SKM-1 treated with dmso at 0.1 percent for 144 hours (cell line): Measurements from ENCODE around the gene EPN1.
A peak's percentile ranks its signal among the peaks of the same experiment; 100 is the strongest.

Experiments used
- DNase-seq: peaks from one replicate; lab custom pipeline; 2025; ENCODE audit not compliant: unreplicated experiment; lab: John Stamatoyannopoulos, UW

Gene EPN1

GRCh38 chr19:55678121-55678671 lies 3.2 kb downstream of the EPN1 start:
- peak; percentile 73 for DNase-seq

DNA sequence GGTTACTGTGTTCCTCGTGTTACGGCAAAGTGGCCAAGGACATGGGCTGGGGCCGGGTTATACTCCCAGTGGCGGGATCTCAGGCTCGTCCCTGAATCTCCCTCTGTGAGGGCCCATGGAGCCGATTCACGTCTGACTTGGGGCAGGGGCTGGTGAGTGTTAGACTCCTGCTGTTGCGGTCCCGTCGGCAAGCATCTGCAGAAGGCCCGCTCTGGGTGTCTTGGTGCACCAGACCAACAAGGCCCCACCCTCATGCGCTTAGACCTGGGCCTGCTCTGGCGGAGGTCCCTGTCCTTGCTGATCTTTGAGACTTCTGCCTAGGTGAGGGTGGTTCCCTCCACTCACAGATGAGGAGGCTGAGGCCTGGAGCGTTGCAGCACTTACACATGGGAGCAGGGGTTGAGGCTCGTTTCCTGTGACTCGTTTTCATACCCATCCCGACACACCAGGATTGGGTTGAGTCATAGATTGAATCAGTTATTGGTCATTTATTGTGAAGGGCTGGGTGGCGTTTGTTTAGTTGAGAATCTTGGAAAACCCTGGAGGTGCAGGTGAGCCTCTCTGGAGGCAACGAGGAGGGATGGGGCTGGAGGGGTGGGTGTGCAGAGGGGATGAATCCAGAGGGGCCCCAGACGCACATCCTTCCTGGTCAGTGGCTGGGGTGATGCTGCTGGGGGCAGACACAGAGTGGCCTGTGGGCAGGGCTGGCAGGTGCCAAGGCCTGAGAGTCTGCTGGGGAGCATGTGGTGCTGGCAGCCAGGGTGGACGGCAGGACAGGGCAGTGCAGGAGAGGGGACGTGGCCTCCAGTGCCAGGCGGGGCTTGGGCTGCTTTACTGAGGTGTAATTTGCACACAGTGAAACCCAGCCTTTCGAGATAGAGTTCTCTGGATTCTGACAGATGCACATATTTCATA lies 4.6 kb downstream of the EPN1 start:
- DNase-seq = no peak

DNA sequence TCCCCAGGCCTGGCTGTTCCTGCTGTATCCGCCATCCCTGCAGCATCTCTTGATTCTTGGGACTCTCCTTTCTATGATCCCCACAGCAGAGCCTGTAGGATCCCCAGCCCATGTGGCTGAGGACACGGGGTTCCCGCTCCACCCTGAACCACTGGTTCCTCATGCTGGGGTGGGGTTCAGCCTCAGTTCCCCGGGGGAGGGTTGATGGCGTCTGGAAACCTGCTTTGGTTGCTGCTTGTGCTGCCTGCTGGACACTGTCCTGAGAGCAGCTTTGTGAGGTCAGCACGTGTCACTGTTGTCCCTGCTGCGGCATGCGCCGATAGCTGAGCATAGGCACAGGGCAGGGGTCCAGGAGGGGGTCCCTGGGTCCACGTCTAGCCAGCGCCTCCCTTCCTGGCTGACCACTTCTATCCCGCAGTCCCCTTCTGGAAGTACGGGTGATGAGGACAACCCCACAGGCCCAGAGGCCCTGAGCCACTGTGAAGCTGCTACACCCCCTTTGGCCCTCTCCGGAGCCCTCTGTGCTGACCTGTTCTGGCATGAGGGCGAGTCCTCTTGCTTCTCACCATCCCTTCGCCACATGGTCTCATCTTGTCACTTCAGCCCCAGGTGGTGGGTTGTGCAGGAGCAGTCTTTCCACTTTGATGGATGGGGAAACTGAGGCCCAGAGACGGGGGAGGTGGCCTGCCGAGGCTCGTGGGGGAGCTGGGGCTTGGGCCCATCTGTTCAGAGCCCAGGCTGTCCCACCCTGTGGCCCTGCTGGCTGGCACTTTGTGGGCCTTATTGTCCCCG lies 5.5 kb downstream of the EPN1 start:
- DNase-seq = no peak

DNA sequence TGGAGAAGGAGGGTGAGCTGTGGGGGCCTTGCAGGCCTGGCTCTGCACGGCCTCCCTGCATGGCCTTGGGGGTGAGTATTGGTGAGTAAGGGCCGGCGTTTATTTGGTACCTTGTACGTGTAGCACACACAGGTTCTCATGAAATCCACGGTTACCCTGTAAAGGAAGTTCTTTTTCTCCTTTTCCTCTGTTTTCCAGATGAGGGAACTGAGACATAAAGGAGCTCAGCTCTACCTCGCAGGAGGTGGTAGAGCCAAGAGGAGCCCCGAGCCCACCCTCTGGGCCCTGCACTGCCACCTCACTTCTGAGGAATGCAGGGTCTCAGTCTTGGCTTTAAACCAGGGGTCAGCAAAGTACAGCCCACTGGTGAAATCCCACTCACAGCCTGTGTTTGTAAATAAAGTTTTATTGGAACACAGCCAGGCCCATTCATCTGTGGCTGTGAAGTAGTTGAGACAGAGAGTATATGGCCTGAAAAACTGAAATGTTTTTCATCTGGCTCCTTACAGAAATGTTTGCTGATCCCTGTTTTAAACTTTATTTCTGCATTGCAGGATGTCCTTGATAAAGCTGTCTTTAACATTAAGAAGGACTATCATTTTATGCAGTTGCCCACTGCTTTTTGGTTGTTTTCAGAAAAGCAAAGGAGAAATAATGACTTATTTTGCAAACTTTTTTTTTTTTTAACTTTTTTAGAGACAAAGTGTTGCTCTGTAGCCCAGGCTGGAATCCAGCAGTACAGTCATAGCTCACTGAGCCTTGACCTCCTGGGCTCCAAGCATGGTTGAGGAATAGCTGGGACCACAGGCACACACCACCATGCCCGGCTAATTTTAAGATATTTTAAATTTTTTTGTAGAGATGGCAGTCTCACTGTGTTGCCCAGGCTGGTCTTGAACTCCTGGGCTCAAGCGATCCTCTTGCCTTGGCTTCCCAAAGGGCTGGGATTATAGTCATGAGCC lies 6.4 kb downstream of the EPN1 start:
- DNase-seq = no peak

GRCh38 chr19:55683449-55684261 lies 8.6 kb downstream of the EPN1 start:
- no peak for DNase-seq

DNA sequence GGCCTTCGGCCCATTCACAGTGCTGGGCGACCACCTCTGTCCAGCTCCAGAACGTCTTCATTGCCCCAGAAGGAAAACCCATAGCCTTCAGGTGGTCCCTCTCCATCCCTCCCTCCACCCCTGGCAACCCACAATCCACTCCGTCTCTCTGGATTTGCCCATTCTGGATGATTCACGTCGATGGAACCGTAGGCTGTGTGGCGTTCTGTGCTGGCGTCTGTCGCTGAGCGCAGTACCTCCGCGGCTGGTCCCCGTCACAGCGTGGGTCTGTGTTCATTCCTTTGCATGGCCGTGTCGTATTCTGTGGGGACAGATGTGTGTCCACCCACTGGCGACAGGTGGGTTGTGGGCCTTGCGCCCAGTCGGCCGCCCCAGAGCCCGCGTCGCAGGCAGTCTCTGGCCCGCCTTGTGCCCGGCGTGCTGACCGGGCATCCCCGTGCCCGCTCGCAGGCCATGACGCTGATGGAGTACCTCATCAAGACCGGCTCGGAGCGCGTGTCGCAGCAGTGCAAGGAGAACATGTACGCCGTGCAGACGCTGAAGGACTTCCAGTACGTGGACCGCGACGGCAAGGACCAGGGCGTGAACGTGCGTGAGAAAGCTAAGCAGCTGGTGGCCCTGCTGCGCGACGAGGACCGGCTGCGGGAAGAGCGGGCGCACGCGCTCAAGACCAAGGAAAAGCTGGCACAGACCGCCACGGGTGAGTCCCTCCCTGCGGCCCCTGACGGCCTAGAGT lies 10.1 kb downstream of the EPN1 start:
- DNase-seq = no peak

DNA sequence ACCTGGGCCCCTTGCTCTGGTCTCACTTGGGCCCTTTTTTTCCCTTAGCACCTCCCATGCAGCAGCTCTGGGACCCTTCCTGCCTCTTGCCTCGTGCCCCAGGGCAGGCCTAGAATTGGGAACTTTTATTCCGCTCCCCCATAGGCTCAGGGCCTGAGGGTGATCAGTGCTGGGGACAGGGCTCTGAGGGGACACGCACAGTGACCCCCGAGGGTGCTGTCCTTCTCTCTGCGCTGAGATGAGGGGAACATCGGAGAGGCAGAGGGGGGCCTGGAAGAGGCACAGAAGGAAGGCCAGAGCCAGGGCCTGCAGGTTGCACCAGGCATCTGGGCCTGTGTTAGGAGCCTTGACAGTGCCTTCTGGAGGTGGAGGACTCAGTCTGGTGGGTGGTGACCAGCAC lies 10.8 kb downstream of the EPN1 start:
- no peak for DNase-seq

DNA sequence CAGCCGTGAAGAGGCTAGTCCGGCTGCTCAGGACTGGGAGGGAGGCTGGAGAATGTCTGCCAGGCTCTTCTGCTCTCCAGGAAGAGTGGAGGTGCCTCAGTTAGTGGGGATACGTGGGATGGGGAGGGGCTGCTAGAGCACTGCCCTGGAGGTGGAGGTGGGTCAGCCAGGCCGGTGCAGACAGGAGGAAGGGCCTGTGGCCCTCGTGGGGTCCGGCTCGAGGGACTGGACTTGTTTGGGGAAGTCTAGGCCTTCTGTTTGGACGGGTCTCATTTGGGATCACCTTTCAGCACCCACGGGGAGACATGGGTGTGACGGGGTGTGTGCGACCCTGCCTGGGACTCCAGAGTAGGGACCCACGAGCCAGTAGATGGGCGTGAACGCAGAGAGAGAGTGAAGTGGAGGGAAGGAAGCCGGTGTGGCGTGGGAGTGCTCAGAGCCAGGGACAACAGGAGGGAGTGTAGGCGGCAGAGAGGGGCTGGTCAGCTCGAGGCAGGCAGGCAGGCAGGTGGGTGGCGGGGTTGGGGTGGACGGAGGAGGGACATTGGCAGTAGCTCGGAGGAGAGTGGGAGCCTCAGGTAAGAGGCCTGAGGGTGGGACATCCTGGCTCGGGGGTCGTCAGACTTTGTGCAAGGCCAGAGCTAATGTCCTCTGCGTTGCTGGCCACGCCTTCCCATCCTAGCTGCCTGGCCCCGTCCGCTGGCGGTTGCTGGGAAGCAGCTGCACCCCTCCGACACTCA lies 11.5 kb downstream of the EPN1 start:
- no peak for DNase-seq

GRCh38 chr19:55687281-55688201 lies 12.5 kb downstream of the EPN1 start:
- DNase-seq = no peak

DNA sequence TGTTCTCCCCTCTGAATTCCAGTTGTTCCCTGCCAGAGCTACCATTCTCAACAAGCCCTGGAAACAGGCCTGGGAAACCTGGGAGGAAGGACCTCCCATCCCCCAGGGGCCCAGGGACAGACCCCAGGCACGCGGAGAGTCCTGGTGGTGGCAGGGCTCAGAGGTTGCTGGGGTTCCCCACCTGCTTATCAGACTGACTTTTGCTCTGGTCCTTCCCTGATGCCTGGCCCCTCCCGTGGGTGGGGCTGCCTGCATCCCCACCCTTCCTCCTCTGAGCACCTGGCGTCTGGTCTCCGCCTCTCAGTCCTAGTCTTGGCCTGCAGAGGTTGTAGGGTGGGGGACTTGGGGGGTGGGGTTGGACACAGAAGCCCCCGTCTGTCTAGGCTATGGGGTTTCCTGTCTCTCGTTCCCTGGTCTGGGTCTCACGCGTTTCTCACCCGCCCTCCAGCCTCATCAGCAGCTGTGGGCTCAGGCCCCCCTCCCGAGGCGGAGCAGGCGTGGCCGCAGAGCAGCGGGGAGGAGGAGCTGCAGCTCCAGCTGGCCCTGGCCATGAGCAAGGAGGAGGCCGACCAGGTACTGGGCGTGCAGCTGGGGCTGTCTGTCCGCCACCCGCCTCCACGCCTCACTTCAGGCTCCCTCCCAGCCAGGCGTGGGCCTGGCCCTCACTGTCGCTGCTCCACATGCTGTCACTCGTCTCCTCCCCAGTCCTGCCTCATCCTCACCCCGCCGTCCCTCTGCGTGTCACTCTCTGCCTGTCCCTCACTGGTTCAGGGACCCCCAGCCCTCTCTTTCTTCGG lies 13.6 kb downstream of the EPN1 start:
- DNase-seq = no peak

- DNase-seq = no peak
Observed at GRCh38 chr19:55689411-55690108, 14.5 kb downstream of the EPN1 start.

- DNase-seq = no peak
Observed at GRCh38 chr19:55690109-55690768, 15.2 kb downstream of the EPN1 start.

DNA sequence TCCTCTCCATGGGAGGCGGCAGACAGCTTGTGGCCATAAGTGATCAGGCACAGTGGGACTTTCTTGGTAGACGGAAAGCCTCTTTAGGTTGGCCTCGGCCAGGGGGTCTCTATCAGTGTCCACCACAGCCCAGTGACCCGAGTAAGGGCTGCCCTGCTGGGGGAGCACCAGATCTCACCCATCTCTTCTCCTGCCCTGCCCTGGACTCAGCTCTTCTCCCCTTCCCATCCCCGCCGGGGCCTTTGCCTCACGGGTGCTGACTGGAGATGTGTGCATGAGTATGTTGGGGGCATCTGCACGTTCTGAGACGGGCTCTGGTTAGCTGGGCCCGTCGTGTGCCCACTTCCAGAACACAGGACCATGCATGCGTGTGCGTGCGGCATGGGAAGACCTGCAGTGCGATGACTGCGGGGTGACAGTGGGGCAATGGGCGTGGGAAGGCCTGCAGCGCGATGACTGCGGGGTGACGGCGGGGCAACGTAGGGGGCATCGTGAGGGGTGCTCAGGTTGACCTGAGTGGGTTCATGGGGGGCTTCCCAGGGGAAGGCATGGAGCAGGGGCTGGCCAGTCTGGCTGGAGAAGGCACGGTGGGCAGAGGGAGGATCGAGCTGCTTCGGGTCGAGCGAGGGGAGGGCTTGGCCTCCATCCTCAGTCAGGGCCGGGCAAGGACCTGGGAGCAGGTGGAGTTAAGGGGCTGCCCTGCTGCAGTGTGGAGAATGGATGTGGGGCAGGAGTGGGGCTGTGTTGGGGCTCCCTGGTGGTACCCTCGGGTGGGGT lies 15.9 kb downstream of the EPN1 start:
- no peak for DNase-seq

DNA sequence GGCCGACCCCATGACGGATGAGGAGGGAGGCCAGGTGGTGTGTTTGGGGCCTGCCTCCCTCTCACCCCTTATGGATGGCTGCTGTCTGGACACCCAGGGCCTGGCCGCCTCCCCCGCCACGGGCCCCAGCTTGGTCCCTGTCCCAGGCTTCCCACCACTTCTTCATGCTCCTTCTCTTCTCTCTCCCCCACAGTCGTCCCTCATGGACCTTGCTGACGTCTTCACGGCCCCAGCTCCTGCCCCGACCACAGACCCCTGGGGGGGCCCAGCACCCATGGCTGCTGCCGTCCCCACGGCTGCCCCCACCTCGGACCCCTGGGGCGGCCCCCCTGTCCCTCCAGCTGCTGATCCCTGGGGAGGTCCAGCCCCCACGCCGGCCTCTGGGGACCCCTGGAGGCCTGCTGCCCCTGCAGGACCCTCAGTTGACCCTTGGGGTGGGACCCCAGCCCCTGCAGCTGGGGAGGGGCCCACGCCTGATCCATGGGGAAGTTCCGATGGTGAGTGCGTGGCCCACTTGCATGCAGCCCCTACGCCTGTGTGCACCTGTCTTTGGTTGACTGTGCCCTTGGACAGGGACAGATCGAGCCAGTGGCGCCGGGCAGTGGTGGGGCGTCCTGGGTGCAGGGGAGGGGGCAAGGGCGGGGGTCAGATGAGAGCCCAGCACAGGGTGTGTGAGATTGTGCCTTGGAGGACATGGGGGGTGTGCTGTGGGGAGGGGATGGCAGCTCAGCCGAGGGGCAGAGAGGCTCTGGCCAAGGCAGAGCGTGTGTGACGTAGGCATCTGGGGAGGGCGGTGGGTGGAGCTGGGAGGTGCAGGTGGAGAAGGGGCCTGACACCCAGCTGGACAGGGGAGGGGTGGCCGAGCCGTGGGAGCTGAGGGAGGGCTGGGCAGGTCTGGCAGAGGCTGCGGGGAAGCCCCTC lies 16.8 kb downstream of the EPN1 start:
- DNase-seq = no peak
